Parathyroid adenoma (tissue), 2 donors: ENCODE results near the gene IMMP2L.

Experiments used
- H2AFZ ChIP-seq: fragments of 300-600 bp; sonication (generic); one replicate; pipeline ENCODE4 v1.7.0; 2017; ENCODE audit warnings: antibody characterized with exemption, mild to moderate bottlenecking
- H3K27ac ChIP-seq: fragments of 300-600 bp; sonication (generic); one replicate; pipeline ENCODE4 v1.7.0; 2017
- H3K27me3 ChIP-seq: fragments of 300-600 bp; sonication (generic); one replicate; pipeline ENCODE4 v1.7.0; 2017; ENCODE audit warnings: low read length; ENCODE audit not compliant: control insufficient read depth, insufficient read depth
- H3K36me3 ChIP-seq: fragments of 300-600 bp; sonication (generic); one replicate; pipeline ENCODE4 v1.7.0; 2017; ENCODE audit warnings: low read length; ENCODE audit not compliant: control insufficient read depth, insufficient read depth
- H3K4me1 ChIP-seq: fragments of 300-600 bp; sonication (generic); one replicate; pipeline ENCODE4 v1.7.0; 2017; ENCODE audit warnings: control low read depth
- H3K4me2 ChIP-seq: fragments of 300-600 bp; sonication (generic); one replicate; pipeline ENCODE4 v1.7.0; 2017; ENCODE audit warnings: low read length
- H3K4me3 ChIP-seq: fragments of 300-600 bp; sonication (generic); one replicate; pipeline ENCODE4 v1.7.0; 2017; ENCODE audit warnings: low read depth, low read length
- H3K79me2 ChIP-seq: fragments of 300-600 bp; sonication (generic); one replicate; pipeline ENCODE4 v1.7.0; 2017; ENCODE audit warnings: control low read depth
- H3K9ac ChIP-seq: fragments of 300-600 bp; sonication (generic); one replicate; pipeline ENCODE4 v1.7.0; 2017; ENCODE audit warnings: mild to moderate bottlenecking
- H3K9me3 ChIP-seq: fragments of 300-600 bp; sonication (generic); one replicate; pipeline ENCODE4 v1.7.0; 2017; ENCODE audit warnings: low read length; ENCODE audit not compliant: control insufficient read depth
- CTCF ChIP-seq: fragments of 300-600 bp; sonication (generic); IDR thresholded peaks from one replicate; pipeline ENCODE4 v1.7.0; 2017; ENCODE audit warnings: antibody characterized with exemption, mild to moderate bottlenecking
- donor health status: primary hyperparathyroidism.

Gene IMMP2L

GRCh38 chr7:111059833-111060232 is 502.5 kb downstream of the IMMP2L start:
- no peak overlapping the region for H2AFZ ChIP-seq
- no peak overlapping the region for H3K9ac ChIP-seq
- no peaks in the 10 kb centered on the region for H3K9me3 ChIP-seq
- no peaks in the 10 kb centered on the region for H3K4me1 ChIP-seq
- H3K4me3 ChIP-seq, result no peak overlapping the region
- no peak overlapping the region for H3K27ac ChIP-seq
- no peaks in the 10 kb centered on the region for H3K36me3 ChIP-seq
- no peaks in the 10 kb centered on the region for H3K27me3 ChIP-seq
- TF ChIP-seq CTCF, result no peak
- no peaks in the 10 kb centered on the region for H3K79me2 ChIP-seq
- H3K4me2 ChIP-seq, result no peak overlapping the region

- Histone ChIP-seq H3K36me3 (no peaks in the 10 kb centered on the region), H3K4me1 (no peaks in the 10 kb centered on the region), H2AFZ (no peak overlapping the region), H3K9ac (no peak overlapping the region), H3K79me2 (no peaks in the 10 kb centered on the region), H3K4me2 (no peak overlapping the region), H3K27ac (no peak overlapping the region), H3K4me3 (no peak overlapping the region), H3K9me3 (no peaks in the 10 kb centered on the region), H3K27me3 (no peaks in the 10 kb centered on the region)
- no peak for TF ChIP-seq CTCF
These were observed 505.2 kb downstream of the IMMP2L start for GRCh38 chr7:111057066-111057465.

- no peak overlapping the region for H3K27ac ChIP-seq
- no peak for TF ChIP-seq CTCF
- no peak overlapping the region for H2AFZ ChIP-seq
- no peaks in the 10 kb centered on the region for H3K9me3 ChIP-seq
- no peak overlapping the region for H3K9ac ChIP-seq
- H3K4me1 ChIP-seq, result no peaks in the 10 kb centered on the region
- H3K4me2 ChIP-seq, result no peak overlapping the region
- no peaks in the 10 kb centered on the region for H3K27me3 ChIP-seq
- no peaks in the 10 kb centered on the region for H3K36me3 ChIP-seq
- H3K4me3 ChIP-seq, result no peak overlapping the region
- no peaks in the 10 kb centered on the region for H3K79me2 ChIP-seq
These were observed 505.9 kb downstream of the IMMP2L start for GRCh38 chr7:111056371-111056770.

- H3K9me3 ChIP-seq, result no peaks in the 10 kb centered on the region
- no peak overlapping the region for H3K4me3 ChIP-seq
- no peak overlapping the region for H3K4me2 ChIP-seq
- no peaks in the 10 kb centered on the region for H3K4me1 ChIP-seq
- no peak for TF ChIP-seq CTCF
- H2AFZ ChIP-seq, result no peak overlapping the region
- no peaks in the 10 kb centered on the region for H3K79me2 ChIP-seq
- no peaks in the 10 kb centered on the region for H3K36me3 ChIP-seq
- no peaks in the 10 kb centered on the region for H3K27me3 ChIP-seq
- H3K27ac ChIP-seq, result no peak overlapping the region
- H3K9ac ChIP-seq, result no peak overlapping the region
These were observed 509.3 kb downstream of the IMMP2L start for GRCh38 chr7:111053035-111053434.

GRCh38 chr7:111051832-111052231 is 510.5 kb downstream of the IMMP2L start:
- Histone ChIP-seq H3K4me1 (no peaks in the 10 kb centered on the region), H3K27ac (no peak overlapping the region), H3K4me2 (no peak overlapping the region), H2AFZ (no peak overlapping the region), H3K4me3 (no peak overlapping the region), H3K9me3 (no peaks in the 10 kb centered on the region), H3K9ac (no peak overlapping the region), H3K79me2 (no peaks in the 10 kb centered on the region), H3K36me3 (no peaks in the 10 kb centered on the region), H3K27me3 (no peaks in the 10 kb centered on the region)
- TF ChIP-seq CTCF, result no peak
